HG03064 (cell line): ENCODE results near the gene WRAP53.

Experiments
- ATAC-seq: cut with Tn5 transposase; IDR thresholded peaks from one replicate; pipeline ENCODE4 v1.9.1; 2021; ENCODE audit warnings: low read depth; ENCODE audit not compliant: unreplicated experiment

Gene WRAP53

DNA sequence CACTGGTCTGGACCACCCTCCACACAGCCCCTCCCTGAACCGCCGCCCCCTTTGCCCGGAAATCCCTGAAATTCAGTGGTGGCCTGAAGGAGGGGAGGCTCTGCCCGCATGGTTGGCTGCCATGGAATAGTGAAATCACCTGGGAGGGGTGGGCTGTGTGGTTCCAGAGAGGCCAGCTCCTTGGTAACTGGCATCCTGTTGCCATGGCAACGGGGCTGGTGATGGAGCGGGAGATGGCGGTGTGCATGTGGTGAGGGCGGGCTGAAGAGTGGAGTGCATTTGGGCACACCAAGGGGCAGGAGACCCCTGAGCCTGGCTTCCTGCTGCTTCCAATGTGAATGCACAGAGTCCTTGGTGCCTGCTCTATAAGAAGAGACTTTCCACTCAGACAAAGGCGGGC is 19.2 kb downstream of the WRAP53 start:
- no peak for ATAC-seq

GRCh38 chr17:7707858-7708750 is 19.8 kb downstream of the WRAP53 start:
- ATAC-seq: no peak

- no peak for ATAC-seq
These were observed 20.8 kb downstream of the WRAP53 start for GRCh38 chr17:7709031-7709430.

GRCh38 chr17:7710301-7710700 is 22.0 kb downstream of the WRAP53 start:
- no peak for ATAC-seq

- ATAC-seq: no peak
These were observed 22.9 kb downstream of the WRAP53 start for GRCh38 chr17:7711051-7711755.

- ATAC-seq: no peak
These were observed 24.0 kb downstream of the WRAP53 start for GRCh38 chr17:7712111-7712771.

DNA sequence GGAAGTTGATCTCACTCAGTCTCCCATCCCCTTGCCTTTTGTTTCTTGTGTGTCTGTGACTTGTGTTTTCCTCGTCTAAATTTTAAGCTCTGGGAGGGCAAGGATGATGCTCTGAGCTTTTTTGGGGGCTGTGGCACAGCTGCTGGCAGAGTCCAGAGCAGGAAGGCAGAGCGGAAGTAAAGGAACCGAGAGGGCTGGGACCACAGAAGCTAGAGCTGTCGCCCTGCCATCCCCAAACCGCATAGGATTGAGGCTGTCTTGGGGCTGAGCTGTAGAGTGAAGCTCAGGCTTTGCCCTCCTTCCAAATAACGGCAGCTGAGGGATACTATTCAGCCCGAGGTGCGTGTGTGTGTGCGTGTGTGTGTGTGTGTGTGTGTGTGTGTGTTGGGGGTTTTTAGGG is 25.5 kb downstream of the WRAP53 start:
- ATAC-seq: no peak

- no peak for ATAC-seq
These were observed 26.7 kb downstream of the WRAP53 start for GRCh38 chr17:7714721-7715594.

- ATAC-seq: no peak
These were observed 27.9 kb downstream of the WRAP53 start for GRCh38 chr17:7715936-7716886.

DNA sequence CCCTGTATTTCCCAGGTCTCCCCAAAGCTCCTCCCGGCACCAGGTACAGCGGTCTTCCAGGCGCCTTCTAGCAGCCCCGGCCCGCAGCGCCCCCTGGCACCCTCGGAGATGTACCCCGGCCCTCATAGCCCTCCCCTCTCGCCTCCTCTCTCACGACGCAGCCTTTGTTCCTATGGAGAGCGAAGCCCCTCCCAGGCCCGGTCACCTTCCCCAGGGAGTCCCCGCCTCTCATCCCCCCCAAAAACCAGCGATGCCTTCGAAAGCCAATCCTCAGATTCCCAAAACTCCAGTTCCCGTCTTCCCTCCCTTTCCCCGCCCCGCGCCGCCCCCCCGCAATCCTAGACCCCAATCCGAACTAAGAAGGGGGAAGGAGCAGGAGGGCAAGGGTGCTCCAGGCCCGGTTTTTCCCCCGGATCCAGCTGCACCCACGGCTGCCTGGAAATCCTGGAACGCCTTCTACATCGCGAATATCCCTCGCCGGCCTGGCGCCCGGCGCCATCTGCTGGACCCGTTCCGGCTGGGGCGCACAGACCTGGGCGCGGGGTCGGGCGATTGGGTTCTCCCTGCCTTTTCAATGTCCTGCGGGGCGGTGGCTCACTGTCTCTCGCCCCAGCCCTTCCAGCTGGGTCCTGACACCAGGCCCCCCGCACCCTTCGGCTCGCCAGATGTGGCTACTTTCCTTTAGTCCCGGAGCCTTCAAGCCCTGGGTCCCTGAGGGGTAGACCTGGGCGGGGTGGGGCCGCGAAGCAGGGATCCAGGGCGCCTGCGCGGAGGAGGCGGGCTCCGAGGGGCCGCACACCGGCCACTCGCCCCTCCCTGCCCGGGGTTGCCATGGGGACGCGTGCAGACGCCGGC is 28.9 kb downstream of the WRAP53 start, which contains the start of gene DNAH2:
DNAH2 (plus strand) TSS at position 844 of the 855 bp plus-strand sequence. CDS start 1,991 bp downstream, outside the sequence.
- ATAC-seq: no peak

GRCh38 chr17:7717756-7718350 is 29.6 kb downstream of the WRAP53 start:
- no peak for ATAC-seq

GRCh38 chr17:7719661-7720060 is 31.4 kb downstream of the WRAP53 start:
- no peak for ATAC-seq

GRCh38 chr17:7720125-7720524 is 31.8 kb downstream of the WRAP53 start:
- ATAC-seq: no peak

DNA sequence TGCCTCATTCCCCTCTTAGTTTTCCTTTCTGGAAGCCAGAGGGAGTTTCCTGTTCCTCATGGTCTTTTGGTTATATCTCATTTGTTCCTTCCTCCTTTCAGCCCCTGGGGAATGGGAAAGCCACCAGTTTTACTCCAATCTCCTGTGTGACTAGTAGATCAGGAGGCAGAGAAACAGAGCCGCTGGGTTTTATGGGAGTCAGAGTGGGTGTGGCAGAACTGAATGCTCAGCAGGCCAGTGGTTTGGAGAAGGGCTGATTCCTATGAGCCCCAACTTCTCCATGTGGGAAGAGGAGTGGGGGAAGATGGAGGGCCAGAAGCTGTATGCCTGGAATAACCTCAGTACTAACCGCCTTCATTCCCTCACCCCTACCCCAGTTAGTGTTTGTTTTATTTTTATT is 33.3 kb downstream of the WRAP53 start:
- no peak for ATAC-seq

GRCh38 chr17:7727886-7728285 is 39.6 kb downstream of the WRAP53 start:
- ATAC-seq: no peak

DNA sequence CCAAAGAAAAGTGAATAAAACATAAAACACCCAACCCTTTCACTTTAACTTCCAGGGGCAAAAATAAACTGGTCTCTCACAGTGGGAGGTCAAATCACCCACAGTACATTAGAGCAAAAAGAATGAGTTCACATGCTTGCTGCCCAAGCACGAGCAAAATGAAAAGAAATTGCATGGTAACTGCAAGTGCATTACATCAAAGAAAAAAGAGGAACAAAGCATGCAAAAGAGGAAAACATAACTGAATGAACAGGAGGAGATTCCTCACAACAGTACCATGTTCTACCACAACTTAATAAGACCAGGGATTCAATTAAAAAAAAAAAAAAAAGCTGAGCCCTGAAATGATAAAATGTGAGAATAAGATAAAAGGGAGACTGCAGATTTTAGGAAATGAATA is 41.5 kb downstream of the WRAP53 start:
- ATAC-seq: no peak

- no peak for ATAC-seq
These were observed 44.8 kb downstream of the WRAP53 start for GRCh38 chr17:7732981-7733539.

DNA sequence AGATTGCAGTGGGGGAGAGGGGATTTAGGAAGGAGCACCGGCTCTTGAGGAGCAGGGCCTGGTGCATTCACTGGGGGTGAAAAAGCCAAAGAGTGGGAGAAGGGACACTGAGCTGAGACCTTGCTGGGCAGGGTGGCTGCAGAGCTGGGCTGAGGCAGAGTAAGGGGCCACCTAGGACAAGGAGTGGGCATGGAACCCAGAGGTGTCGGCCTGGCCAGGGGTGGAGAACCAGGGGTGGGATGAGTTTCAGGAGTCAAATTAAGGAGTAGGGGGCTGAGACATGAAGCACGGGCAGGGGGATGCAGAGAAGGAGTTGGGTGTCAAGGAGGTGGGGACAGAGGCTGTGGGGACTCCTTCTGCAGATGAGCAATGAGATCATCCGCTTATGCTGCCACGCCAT is 49.3 kb downstream of the WRAP53 start:
- no peak for ATAC-seq
